WTC11 (cell line): ENCODE results near the gene CASP3.

Source experiments
- CTCF ChIP-seq: fragments of 200-600 bp; IDR thresholded peaks from 2 replicates; pipeline ENCODE4 v1.8.0; 2022; ENCODE audit warnings: antibody characterized with exemption
- KAT7 ChIP-seq: sonication (generic); formaldehyde crosslinking; IDR thresholded peaks from 2 replicates; pipeline ENCODE4 v1.8.1; 2023; ENCODE audit warnings: missing genetic modification reagents, mild to moderate bottlenecking, borderline replicate concordance

- no peak for TF ChIP-seq KAT7 (CRISPR knock-in tag)
- no peak for TF ChIP-seq CTCF
Observed at GRCh38 chr4:184668511-184669114, 19.4 kb upstream of the CASP3 start.
